GM12892 (cell line): ENCODE measurements around the gene CPLANE2.
"Not testable (repeated sequence)": the region's sequence is repeated elsewhere in the genome, so short reads cannot be mapped to it uniquely, and the experiment has no call there.

Experiments used
- DNase-seq: peaks from one replicate; pipeline ENCODE4 v3.0.0; 2011; ENCODE audit not compliant: insufficient read length
- FAIRE-seq: peaks from 2 replicates; lab custom pipeline; 2011; peaks lifted over from hg19 to GRCh38; lab: Jason Lieb, UNC
- POLR2A ChIP-seq: IDR thresholded peaks from 2 replicates; pipeline ENCODE4 v1.6.1; 2011; ENCODE audit warnings: low read depth, low read length, control low read depth
- POLR2AphosphoS5 ChIP-seq: IDR thresholded peaks from 2 replicates; pipeline ENCODE4 v1.6.1; 2011; ENCODE audit warnings: low read depth, low read length, control low read depth
- TAF1 ChIP-seq: IDR thresholded peaks from 2 replicates; pipeline ENCODE4 v1.6.1; 2011; ENCODE audit warnings: low read depth, mild to moderate bottlenecking, control low read depth, low read length, borderline replicate concordance

CPLANE2 gene

DNA sequence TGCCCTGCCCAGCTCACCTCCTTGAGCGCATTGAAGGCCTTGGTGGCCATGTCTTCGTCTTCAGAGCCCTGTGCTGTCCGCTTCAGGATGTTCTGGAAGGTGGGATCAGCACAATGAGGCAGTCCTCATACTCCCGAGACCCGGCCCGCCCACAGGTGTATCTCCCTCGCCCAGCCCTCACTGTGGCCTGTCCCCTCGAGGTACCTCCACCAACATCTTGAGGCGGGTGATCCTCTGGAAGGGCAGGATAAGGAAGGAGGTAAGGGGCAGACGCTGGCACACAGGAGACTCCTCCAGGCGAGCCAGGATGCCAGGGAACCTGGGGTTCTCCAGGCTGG lies 31.7 kb downstream of the CPLANE2 start:
- DNase-seq (no peak), FAIRE-seq (no peak)
- TF ChIP-seq POLR2A (no peak), POLR2AphosphoS5 (no peak), TAF1 (no peak)

DNA sequence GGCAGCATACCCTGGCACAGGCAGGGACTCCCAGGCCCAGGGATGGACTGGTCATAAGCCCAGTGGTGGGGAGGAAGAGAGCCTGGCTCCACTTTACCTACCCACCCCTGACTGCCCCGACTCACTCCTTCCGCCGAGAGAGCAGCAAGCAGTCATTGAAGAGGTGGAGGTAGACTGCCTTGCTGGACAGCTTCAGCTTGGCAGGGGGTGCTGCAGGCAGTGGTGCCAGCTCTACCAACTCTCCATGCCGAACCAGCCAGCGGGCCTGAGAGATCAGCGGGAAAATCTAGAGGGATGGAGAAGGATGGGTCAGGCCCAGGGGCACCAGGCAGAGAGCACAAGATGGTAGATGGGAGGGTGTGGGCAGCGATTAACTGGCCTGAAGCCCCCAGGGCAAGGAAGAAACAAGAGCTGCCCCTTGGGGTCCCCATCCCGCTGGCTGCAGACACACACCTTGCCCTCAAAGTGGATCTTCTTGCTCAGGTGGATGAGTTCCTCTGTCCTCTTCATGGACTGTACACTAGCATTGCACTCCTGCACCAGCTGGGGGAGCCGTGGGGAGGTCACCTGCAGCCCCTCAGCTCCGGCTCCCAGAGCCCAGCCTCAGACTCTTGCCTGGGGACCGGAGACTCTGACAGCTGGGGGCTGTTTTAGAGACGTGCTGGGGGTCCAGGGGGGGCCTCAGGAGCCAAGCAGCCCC lies 32.2 kb downstream of the CPLANE2 start:
- no peak for DNase-seq
- FAIRE-seq, result no peak
- no peak for TF ChIP-seq POLR2A
- no peak for TF ChIP-seq POLR2AphosphoS5
- TF ChIP-seq TAF1, result no peak

- DNase-seq (no peak), FAIRE-seq (no peak)
- TF ChIP-seq POLR2AphosphoS5 (no peak), TAF1 (no peak), POLR2A (no peak)
These were observed 32.8 kb downstream of the CPLANE2 start for GRCh38 chr1:16204216-16204615.

DNA sequence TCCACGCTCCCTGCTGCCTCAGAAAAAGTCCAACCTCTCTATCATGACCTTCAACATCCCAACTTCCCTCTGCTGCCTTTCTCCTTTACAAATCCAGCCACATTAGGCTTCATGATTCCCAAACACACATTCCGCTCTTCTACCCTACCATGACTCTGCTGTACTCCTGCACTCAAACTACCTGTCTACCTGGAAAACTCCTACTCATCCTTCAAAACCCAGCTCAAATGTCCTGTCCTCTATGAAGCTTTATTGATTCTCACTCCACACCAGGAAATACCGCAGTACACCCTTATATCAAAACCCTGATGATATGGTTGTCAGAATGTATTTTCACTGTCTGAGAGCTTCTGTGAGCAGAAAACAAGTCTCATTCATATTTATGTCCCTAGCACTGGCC lies 33.4 kb downstream of the CPLANE2 start:
- DNase-seq (no peak), FAIRE-seq (no peak)
- TF ChIP-seq POLR2A (no peak), POLR2AphosphoS5 (no peak), TAF1 (no peak)

DNA sequence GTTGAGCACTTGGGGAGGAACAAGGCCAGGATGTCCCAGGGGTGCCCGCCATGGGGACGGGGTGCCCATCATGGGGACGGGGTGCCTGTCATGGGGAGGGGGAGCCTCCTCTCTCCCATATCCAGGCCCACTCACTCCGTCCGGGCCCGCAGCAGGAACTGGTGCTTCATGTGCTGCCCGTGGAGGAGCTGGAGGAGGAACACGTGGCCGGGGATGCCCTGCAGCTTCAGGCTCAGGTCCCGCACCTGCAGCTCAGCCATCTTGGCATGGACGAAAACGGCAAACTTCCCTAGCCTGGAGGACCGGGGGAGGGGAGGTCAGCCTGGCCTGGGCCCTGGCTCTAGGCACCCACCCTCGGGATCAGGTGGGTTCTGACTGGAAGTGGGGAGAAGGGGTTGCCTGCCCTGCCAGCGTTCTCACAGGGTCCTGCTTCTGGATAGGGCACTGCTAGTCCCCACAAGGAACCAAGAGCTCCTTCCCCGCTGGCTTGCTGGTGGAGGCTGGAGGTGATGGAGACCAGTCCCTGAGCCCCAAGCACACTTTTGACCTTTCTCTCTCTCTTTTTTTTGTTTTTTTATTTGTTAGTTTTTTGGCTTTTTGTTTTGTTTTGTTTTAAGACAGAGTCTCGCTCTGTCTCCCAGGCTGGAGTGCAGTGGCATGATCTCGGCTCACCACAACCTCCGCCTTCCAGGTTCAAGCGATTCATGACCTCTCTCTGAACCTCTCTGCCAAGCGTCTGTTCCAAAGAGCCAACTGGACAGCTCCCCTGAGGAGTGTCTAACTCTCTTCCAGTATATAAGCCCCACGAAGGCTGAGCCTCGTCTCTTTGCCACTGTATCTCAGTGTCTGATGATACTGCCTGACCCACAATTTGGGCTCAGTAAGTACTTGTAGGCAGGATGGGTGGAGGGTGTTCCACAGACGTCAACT lies 34.4 kb downstream of the CPLANE2 start:
- TF ChIP-seq TAF1, result no peak
- TF ChIP-seq POLR2AphosphoS5, result no peak
- no peak for TF ChIP-seq POLR2A
- FAIRE-seq (no peak), DNase-seq (no peak)

GRCh38 chr1:16199700-16200099 lies 37.3 kb downstream of the CPLANE2 start:
- no peak for FAIRE-seq
- TF ChIP-seq POLR2AphosphoS5, result no peak
- no peak for TF ChIP-seq POLR2A
- TF ChIP-seq TAF1, result no peak
- no peak for DNase-seq

DNA sequence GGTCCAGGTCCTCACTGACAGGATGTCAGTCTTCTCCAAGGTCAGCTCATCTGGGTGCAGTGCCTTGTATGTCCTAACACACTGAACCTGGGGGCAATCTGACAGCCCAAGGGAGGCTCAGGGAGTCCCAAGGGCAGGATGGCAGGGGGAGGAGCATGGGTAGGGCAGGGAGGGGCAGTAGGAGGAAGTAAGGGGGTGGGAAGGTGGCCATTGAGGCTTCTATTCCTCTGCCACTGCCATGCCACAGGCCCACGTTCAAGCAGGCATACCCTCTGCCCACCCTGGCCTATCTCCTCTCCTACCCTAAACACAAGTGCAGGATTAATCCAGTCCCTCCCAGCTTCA lies 37.9 kb downstream of the CPLANE2 start:
- DNase-seq, result no peak
- FAIRE-seq, result no peak
- TF ChIP-seq POLR2A, result no peak
- no peak for TF ChIP-seq TAF1
- TF ChIP-seq POLR2AphosphoS5, result no peak

DNA sequence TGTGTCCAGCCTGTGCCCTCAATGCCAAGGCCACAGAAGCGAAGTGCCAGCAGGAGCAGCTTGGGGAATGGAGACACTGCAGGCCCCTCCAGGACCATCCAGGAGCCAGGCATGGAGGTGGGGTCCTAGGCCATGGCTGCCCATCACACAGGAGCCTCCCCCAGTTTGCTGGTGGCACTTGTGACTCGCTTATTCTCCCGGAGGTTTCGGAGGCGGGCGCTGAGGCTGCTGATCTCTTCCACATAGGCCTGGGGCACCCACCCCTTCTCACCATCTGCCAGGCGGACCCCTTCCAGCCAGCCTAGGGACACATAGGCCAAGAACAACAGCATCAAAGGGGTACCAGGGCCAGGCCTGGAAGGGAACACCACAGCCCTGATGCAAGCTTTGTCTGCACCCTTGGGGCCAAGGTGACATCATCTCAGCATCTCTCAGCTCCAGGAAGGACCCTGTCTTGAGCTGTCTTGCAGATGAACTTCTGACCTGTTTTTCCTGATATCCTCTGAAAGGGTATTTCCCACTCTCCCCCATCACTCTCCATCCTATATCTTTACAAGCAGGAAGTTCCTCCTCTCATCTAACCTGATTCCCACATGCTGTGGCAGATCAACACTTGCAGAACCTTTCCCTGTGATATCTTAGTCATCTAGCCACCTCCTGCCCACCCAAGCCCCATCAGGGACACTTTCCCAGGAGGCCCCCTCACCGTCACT lies 38.4 kb downstream of the CPLANE2 start:
- no peak for FAIRE-seq
- TF ChIP-seq TAF1 (no peak), POLR2A (no peak), POLR2AphosphoS5 (no peak)
- no peak for DNase-seq

DNA sequence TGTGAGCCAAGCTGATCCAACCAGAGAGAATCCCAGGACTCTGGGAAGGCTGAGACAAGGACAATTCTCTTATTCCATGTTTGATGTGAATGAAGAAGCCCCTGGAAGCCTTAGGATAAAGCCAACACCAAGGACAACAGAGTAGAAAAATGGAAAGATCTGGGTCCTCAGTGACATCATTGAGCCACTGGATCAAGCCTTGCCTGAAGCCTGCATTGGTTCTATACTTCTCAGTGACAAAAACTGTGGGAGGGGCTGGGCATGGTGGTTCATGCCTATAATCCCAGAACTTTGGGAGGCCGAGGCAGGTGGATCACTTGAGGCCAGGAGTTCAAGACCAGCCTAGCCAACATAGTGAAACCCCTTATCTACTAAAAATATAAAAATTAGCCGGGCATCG lies 40.1 kb downstream of the CPLANE2 start:
- TF ChIP-seq POLR2AphosphoS5, result no peak
- TF ChIP-seq POLR2A, result no peak
- no peak for TF ChIP-seq TAF1

DNA sequence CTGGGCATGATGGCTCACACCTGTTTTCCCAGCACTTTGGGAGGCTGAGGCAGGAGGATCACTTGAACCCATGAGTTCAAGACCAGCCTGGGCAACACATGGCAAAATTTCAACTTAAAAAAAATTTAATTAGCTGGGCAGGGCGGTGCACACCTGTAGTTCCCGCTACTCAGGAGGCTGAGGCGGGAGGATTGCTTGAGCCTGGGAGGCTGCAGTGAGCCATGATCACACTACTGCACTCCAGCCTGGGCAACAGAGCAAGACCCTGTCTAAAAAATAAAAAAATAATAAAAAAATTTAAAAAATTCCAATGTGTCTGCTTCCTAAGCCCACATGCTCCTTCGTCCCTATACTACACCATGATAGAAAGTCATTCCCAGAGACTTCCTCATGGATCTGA lies 40.8 kb downstream of the CPLANE2 start:
- DNase-seq, FAIRE-seq: not testable (repeated sequence)

More for the DNA sequence above, 40.1 kb downstream of the CPLANE2 start:
- FAIRE-seq (no peak), DNase-seq (no peak)

DNA sequence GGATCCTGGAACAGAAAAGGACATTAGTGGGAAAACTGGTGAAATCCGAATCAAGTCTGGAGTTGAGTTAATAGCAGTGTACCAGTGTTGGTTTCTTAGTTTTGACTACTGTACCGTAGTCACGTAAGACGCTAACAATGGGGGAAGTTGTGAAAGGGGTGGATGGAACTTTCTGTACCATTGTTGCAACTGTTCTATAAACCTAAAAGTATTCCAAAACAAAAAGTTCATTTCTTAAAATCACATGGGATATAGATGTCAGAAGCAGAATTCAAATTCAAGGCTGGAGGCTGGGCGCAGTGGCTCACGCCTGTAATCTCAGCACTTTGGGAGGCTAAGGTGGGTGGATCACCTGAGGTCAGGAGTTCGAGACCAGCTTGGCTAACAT lies 41.5 kb downstream of the CPLANE2 start:
- no peak for FAIRE-seq

More for the DNA sequence above, 41.5 kb downstream of the CPLANE2 start:
- TF ChIP-seq POLR2A, result no peak
- no peak for TF ChIP-seq POLR2AphosphoS5
- no peak for TF ChIP-seq TAF1
- no peak for DNase-seq
